NCI-H446 treated with DMSO at 0.1 percent for 48 hours (cell line): ENCODE data around the gene PACS1.
"Not testable (repeated sequence)": the region's sequence is repeated elsewhere in the genome, so short reads cannot be mapped to it uniquely, and the experiment has no call there.

Experiments used
- DNase-seq: peaks from one replicate; lab custom pipeline; 2025; lab: John Stamatoyannopoulos, UW

Gene PACS1

DNA sequence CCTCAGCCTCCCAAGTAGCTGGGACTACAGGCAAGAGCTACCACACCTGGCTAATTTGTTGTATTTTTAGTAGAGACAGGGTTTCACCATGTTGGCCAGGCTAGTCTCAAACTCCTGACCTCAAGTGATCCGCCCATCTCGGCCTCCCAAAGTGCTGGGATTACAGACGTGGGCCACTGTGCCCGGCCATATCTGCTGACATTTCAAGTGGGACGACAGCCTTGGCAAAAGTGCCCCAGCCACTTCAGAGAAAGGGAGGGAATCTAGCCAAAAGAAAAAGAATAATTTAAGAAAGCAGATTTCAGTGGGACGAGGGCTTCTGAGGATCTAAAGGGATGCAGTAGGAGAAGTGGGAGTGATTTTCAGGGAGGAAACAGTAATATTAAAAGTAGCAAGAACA, 183.0 kb downstream of the PACS1 start:
- DNase-seq, result not testable (repeated sequence)

- no peak for DNase-seq
Observed at GRCh38 chr11:66258473-66258893, 188.4 kb downstream of the PACS1 start.

DNA sequence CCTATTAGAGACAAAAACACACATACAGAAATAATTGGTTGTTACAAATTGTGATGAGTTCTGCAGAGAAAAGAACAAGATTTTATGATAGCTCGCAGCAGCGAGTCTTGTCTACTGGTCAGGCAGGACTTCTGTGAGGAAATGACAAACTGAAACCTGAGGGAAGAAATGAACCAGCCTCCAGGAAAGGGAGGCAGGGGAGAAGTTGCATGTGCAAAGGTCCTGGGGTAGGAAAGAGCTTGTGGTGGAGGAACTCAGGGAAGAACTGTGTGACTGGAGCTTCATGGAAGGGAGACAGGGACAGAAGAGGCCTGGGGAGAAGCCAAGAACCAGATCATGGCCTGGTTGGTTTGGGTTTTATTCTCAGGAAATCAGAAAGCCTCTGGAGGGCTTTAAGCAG, 189.2 kb downstream of the PACS1 start:
- no peak for DNase-seq

DNA sequence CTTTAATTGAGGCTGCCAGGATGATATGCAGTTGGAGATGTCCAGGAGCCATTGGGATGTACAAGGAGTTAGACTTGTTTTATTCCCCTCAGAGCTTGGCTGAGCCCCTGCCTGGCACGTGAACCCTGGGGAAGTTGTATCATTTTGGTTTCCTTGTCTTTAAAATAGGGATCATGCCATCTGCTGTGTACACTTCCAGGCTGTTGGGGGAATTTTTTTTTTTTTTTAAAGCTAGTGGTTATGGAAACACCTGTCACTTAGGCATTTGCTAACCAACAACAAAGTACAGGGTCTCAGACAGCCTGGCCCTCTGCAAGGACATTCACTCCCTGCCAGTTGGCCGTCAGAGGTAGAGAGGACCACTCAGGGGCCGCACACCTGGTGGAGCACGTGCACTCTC, 189.9 kb downstream of the PACS1 start:
- no peak for DNase-seq

DNA sequence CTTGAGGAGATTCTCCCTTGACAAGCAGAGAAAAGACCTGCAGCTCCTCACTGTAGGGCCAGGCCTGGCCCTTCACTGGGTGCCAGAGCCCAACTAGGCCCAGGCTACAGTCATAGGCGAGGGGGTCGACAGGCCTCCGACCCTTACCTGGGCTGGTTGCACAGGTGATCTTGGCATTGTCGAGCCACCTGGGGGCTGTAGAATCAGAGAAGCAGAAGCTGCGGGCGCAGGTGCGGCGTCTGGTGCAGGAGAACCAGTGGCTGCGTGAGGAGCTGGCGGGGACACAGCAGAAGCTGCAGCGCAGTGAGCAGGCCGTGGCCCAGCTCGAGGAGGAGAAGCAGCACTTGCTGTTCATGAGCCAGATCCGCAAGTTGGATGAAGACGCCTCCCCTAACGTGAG, 191.5 kb downstream of the PACS1 start:
- no peak for DNase-seq

DNA sequence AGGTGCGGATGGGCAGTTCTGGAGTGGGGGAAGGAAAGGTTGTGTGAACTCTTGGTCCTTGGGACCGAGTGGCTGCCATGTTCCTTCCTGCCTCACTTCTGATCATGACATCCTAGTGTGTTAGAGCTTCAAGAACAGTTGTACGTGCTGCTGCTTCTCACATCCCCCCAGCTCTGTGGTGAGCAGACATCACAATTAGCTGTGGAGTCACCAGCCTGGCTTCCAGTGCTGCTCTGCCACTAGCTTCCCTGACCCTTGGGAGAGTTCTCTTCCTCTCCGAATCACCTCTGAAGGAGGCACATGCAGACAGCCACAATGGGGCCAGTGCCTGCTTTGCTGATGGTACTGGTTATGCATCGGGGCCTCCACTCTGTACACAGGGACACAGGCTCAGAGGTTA, 192.1 kb downstream of the PACS1 start:
- DNase-seq, result no peak

GRCh38 chr11:66262696-66263095, 192.6 kb downstream of the PACS1 start:
- DNase-seq, result no peak

- DNase-seq, result no peak
Observed at GRCh38 chr11:66263231-66263630, 193.2 kb downstream of the PACS1 start.

- no peak for DNase-seq
Observed at GRCh38 chr11:66263785-66264184, 193.7 kb downstream of the PACS1 start.

- DNase-seq, result no peak
Observed at GRCh38 chr11:66264383-66264782, 194.3 kb downstream of the PACS1 start.

DNA sequence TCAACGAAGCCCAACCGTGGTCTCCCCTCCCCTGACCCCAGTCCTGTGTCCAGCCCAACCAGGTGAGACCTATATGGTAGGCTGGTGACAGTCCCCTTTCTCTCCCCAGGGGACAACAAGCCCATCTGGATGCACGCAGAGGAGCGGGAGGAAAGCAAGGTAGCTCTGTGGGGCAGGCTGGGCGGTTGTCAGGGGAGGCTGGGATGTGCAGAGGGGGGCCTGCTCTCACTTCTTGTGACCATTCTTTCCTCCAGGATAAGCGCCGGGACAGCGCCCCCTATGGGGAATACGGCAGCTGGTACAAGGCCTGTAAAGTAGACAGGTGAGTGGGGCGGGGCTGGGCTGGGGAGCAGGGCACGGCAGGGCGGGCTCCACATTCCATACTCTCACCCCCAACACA, 194.8 kb downstream of the PACS1 start:
- DNase-seq, result no peak

DNA sequence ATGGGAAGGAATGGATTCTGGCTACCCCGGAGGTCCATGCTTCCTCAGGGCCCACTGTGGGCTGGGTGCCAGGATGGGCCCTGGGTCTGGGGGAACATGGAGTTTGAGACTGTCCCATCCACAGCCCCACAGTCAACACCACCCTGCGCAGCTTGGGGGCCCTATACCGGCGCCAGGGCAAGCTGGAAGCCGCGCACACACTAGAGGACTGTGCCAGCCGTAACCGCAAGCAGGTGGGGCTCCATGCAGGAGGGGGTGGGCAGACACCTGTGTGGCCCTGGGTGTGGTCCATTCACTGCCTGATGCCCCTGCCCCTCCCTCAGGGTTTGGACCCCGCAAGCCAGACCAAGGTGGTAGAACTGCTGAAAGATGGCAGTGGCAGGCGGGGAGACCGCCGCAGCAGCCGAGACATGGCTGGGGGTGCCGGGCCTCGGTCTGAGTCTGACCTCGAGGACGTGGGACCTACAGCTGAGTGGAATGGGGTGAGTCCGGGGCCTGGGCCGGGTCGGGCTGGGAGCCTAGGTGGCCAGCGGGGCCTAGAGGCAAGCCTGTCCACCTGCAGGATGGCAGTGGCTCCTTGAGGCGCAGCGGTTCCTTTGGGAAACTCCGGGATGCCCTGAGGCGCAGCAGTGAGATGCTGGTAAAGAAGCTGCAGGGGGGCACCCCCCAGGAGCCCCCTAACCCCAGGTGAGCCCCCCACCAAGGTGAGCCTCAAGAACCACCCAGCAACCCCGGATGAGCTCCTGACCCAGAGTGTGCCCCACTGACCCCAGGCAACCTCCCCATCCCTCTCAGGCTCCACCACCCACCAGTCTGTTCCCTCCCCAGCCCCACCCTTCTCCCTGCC, 195.7 kb downstream of the PACS1 start:
- DNase-seq, result no peak

DNA sequence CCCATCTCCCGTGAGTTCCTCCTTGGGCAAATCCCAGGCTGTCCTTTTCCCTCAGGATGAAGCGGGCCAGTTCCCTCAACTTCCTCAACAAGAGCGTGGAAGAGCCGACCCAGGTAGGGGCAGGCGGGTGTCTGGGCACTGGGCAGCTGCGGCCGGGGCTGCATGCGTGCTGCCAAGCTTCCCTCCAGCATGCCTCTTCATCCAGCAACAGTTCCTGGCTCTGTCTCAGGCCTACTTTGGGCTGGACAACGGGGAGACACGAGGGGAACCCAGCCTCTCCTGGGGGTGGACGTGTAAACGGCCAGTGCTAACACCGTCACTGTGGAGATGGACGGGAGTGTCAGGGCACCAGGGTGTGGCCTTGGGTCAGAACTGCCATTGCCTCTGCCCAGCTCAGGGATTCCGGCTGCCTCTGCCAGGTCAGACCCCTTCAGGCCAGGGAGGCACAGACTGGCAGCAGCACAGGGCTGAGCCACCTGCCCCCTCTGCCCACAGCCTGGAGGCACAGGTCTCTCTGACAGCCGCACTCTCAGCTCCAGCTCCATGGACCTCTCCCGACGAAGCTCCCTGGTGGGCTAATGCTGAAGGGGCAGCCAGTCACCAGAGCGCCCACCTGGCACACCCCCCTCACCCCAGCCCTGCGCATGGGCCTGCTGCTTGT, 196.4 kb downstream of the PACS1 start:
- no peak for DNase-seq

DNA sequence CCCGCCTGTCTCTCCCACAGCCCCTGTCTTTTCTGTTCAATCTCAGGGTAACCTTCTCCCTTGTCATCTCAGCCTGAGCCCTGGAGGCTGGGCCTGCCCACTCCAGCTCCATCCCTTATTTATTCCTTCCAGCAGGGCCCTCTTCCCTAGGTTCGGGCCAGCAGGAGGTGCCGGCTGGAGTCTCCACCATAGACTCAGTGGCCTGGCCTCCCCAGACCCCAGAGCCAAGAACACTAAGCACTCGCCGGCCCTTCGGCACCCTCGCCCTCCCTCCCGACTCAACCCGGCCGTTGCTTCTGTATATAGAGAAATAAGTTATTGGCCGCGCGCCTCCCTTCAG, 196.9 kb downstream of the PACS1 start:
- no peak for DNase-seq

- DNase-seq, result no peak
Observed at GRCh38 chr11:66267379-66268243, 197.5 kb downstream of the PACS1 start.

- peak; percentile 98 for DNase-seq
Observed at GRCh38 chr11:66268244-66268951, 198.3 kb downstream of the PACS1 start, which contains the start of gene RAB1B. RAB1B (plus strand) TSS chr11:66268639; CDS start chr11:66268680, 41 bp downstream.

DNA sequence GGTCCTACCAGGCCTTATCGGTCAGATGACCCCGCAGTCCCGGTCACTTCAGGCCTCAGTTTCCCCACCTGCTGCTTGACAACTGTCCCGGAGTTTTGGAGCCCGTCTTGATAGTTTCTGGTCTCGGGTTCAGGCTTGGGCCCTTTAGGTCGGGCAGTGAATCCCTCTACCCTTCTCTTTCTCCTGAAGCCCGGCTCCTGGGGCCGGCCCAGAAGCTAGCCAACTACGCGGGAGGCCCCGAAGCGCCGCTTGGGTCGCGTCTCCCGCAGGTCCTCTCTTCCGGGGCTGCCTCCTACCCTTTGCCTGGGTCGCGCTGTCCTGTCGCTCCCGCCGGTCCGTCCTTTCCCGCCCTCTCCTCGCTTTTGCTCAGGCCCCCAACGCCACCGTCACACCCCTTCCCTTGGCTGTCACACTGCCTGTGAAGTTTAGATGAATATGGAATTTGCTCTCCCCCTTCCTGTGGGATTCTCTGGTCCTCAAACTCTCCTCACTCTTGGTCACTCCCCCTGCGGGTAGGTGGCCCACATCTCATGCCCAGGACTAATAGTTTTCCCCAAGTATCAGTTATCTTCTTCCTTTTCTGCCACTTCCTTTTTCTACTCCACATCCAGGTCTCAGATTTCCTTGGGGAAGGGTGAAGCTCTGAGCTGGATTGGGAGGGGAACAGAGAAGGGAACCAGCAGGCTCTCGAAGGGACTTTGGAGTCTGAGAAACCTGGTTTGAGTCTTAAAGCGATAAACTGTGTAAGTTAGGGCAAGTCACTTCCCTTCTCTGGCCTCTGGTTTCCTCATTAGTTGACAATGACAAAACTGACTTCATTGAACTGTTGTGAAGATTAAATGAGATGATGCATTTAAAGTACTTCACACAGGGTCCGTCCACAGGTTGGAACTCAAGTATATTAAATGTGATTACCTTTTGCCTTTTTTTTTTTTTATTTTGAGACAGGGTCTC, 199.2 kb downstream of the PACS1 start:
- no peak for DNase-seq

GRCh38 chr11:66271816-66272215, 201.7 kb downstream of the PACS1 start:
- DNase-seq, result no peak

GRCh38 chr11:66272596-66272995, 202.5 kb downstream of the PACS1 start:
- no peak for DNase-seq

- DNase-seq, result no peak
Observed at GRCh38 chr11:66274219-66274618, 204.1 kb downstream of the PACS1 start.

- DNase-seq, result no peak
Observed at GRCh38 chr11:66275396-66275795, 205.3 kb downstream of the PACS1 start.
